Subcutaneous adipose tissue (tissue), 4 donors: Measurements from ENCODE around the gene NT5C2. TPM values are rescaled to one million over a fixed set of nuclear protein-coding genes. Genes with fewer than 3 reads are reported as not detected.

Source experiments
- CTCF ChIP-seq: fragments of 450-650 bp; IDR thresholded peaks from one replicate; pipeline ENCODE4 v1.5.1; 2016; ENCODE audit warnings: low read depth, mild to moderate bottlenecking, control low read depth, antibody characterized with exemption, moderate library complexity
- total RNA-seq, 4 donors: library from RNA; depleted of rRNA; stranded (reverse); fragments of >200 nt; gene quantifications; one replicate each; pipeline ENCODE4 v1.1.0, GENCODE V29; 2016

NT5C2 gene
- 100 to 1,000 TPM in 1 of 4 donors, 10 to 100 TPM in 3; 62.1 to 262 (median 71.4) TPM for total RNA-seq

GRCh38 chr10:103193107-103193819 lies at the start of gene NT5C2:
TSS of gene NT5C2 (minus strand) at chr10:103193272. CDS start at chr10:103174958, 18,314 bp downstream.
- no peak for TF ChIP-seq CTCF

- no peak for TF ChIP-seq CTCF
Measured at GRCh38 chr10:103241262-103242011, 48.4 kb upstream of the NT5C2 start.

- no peak for TF ChIP-seq CTCF
Measured at GRCh38 chr10:103238506-103239252, 45.6 kb upstream of the NT5C2 start.

- no peak for TF ChIP-seq CTCF
Measured at GRCh38 chr10:103235775-103236174, 42.7 kb upstream of the NT5C2 start.

- TF ChIP-seq CTCF, result no peak
Measured at GRCh38 chr10:103232772-103233488, 39.9 kb upstream of the NT5C2 start.

GRCh38 chr10:103232131-103232673 lies 39.1 kb upstream of the NT5C2 start:
- TF ChIP-seq CTCF, result no peak
